Measurements from ENCODE around the gene CTSK.

- peak in 3 of 4 experiments; percentile 31 to 65 (median 41) for TF ChIP-seq CTCF (IDR thresholded peaks at IDR 0.05)
- TF ChIP-seq POLR2A (IDR thresholded peaks at IDR 0.05): no peak
- peak in 1 of 4 donors; percentile 24 for TF ChIP-seq POLR2AphosphoS5 (IDR thresholded peaks at IDR 0.05)
- no peak for TF ChIP-seq EP300 (IDR thresholded peaks at IDR 0.05)
These were observed 5.1 kb upstream of the CTSK start for GRCh38 chr1:150813028-150813707.

Measured in sigmoid colon (tissue), 4 donors.